ENCODE measurements around the gene ZNF532. TPM values are rescaled to one million over a fixed set of nuclear protein-coding genes. Genes with fewer than 3 reads are reported as not detected.
A peak's percentile ranks its signal among the peaks of the same experiment; 100 is the strongest.
"Not testable (repeated sequence)": the region's sequence is repeated elsewhere in the genome, so short reads cannot be mapped to it uniquely, and the experiment has no call there.

Gene ZNF532
- total RNA-seq, 4 donors from 2014 or later = 41.7 to 73.6 (median 53.3) TPM

- DNase-seq (ENCODE audit: low spot score) (no peak), ATAC-seq (ENCODE audit: low FRiP score) (peak; percentile 68)
- TF ChIP-seq, protein P1, sequence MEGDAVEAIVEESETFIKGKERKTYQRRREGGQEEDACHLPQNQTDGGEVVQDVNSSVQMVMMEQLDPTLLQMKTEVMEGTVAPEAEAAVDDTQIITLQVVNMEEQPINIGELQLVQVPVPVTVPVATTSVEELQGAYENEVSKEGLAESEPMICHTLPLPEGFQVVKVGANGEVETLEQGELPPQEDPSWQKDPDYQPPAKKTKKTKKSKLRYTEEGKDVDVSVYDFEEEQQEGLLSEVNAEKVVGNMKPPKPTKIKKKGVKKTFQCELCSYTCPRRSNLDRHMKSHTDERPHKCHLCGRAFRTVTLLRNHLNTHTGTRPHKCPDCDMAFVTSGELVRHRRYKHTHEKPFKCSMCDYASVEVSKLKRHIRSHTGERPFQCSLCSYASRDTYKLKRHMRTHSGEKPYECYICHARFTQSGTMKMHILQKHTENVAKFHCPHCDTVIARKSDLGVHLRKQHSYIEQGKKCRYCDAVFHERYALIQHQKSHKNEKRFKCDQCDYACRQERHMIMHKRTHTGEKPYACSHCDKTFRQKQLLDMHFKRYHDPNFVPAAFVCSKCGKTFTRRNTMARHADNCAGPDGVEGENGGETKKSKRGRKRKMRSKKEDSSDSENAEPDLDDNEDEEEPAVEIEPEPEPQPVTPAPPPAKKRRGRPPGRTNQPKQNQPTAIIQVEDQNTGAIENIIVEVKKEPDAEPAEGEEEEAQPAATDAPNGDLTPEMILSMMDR (IDR thresholded peaks at IDR 0.05) = no peak
Measured at GRCh38 chr18:58911766-58912165, 47.1 kb downstream of the ZNF532 start.

DNA sequence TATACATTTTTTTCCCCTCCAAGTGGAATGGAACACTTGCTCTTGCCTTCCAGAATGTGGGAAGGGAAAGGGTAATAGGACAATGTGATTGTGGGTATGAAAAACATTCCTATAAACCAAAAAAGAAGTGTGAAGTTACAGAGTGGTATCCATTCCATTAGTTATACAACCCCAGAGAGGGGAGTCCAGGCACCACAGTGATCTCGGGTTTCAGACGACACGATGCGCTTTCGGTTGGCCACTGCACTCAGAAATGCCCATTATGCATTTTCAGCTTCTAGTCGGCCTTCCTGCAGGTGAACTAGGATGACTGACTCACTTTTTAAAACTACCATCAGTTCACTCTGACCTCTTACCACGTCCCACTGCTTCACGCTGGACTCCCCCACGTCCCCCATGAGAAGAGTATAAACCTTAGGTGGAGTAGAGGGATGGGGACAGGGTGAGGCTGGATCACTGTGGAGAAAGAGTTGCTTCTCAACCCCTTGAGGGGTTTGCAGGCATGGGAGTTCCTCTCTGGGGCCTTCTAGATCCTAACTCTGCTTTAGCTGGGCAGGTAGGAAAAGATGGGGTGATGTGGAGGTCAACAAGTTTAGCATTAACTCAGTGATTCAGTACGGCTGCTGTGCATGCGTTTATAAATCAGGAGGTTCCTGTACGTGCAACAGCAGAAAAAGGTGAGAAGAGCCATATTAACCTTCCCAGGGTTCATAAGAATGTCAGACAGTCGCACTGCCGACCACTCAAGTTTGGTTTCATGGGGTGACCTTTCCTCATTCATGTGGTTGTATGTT, 50.5 kb downstream of the ZNF532 start:
- ATAC-seq (ENCODE audit: low FRiP score) = no peak
- no peak for DNase-seq (ENCODE audit: low spot score)
- TF ChIP-seq, protein P1 (IDR thresholded peaks at IDR 0.05) = no peak

- DNase-seq (ENCODE audit: low spot score) (no peak), ATAC-seq (ENCODE audit: low FRiP score) (no peak)
- TF ChIP-seq, protein P1 (IDR thresholded peaks at IDR 0.05) = no peak
Measured at GRCh38 chr18:58915995-58916394, 51.3 kb downstream of the ZNF532 start.

GRCh38 chr18:58919934-58920333, 55.3 kb downstream of the ZNF532 start:
- ATAC-seq (ENCODE audit: low FRiP score); DNase-seq (ENCODE audit: low spot score): not testable (repeated sequence)

DNA sequence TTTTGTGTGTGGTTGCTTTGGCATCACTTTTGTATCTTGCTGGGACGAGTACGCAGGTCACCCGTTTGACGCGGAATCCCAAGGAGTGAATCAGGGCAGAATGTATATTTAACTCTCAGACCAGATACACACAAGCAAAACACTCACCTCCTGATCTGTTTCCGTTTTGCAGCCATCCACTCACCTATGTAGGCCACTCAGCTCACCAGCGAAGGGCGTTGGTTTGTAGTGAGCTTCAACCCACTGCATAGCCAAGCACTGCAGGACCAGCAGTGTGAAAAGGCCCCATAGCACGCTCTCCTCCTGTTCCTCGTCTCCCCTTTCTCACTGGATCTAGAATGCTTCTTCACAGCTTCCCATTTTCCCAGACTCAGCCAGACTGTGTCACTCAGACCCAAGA, 58.3 kb downstream of the ZNF532 start:
- DNase-seq (ENCODE audit: low spot score) (no peak), ATAC-seq (ENCODE audit: low FRiP score) (no peak)
- TF ChIP-seq, protein P1 (IDR thresholded peaks at IDR 0.05) = no peak

DNA sequence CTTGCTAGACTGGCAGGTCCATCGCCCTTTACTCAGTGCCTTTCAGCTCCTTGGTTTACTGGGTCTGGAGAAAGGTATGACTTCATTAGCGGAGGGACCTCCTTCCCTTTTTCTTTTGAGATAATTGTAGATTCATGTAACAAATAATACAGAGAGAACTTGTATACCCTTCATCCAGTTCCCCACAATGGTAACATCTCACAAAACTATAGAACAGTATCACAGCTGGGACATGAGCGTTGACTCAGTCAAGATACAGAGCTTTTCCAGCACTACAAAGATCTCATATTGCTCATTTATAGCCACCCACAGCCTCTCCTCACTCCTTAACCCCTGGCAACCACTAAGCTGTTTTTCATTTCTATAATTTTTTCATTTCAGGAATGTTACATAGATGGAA, 59.8 kb downstream of the ZNF532 start:
- TF ChIP-seq, protein P1 (IDR thresholded peaks at IDR 0.05) = no peak
- DNase-seq (ENCODE audit: low spot score) = no peak
- ATAC-seq (ENCODE audit: low FRiP score) = no peak

DNA sequence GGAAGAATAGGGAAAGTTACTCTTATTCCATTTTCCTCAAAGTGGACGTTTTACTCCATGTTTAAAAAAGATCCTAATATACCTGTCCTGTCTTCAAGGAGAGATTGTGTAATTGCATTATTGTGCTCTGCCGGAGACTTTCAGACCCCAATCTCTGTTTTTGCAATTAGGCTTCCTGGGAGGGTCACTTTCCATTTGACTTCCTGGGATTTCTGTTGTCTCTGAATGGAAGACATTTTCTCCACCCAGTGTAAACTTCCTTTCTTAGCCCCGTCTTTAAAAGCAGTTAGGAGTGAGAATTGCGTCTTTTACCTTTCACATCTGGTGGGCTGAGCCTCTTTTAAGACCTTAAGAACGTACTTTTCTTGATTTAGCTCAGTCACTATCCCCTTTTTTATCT, 63.0 kb downstream of the ZNF532 start:
- TF ChIP-seq, protein P1 (IDR thresholded peaks at IDR 0.05) = no peak
- ATAC-seq (ENCODE audit: low FRiP score) = no peak
- DNase-seq (ENCODE audit: low spot score) = no peak

All from omental fat pad (tissue), 4 donors.